NB4 (cell line): Measurements from ENCODE around the gene CACNA2D4.

Experiments used
- DNase-seq: peaks from one replicate; pipeline ENCODE4 v3.0.0; 2010; ENCODE audit warnings: low read depth
- H3K4me3 ChIP-seq: one replicate; pipeline ENCODE4 v1.5.1; 2011; ENCODE audit warnings: mild to moderate bottlenecking, low read depth, low read length, moderate library complexity
- CTCF ChIP-seq: IDR thresholded peaks from one replicate; pipeline ENCODE4 v1.5.1; 2012; ENCODE audit warnings: low read depth, low read length
- MAX ChIP-seq: IDR thresholded peaks from 2 replicates; pipeline ENCODE4 v1.6.1; 2011; ENCODE audit warnings: low read depth, low read length
- MYC ChIP-seq: IDR thresholded peaks from 2 replicates; pipeline ENCODE4 v1.6.1; 2011; ENCODE audit warnings: low read depth, low read length
- POLR2A ChIP-seq: IDR thresholded peaks from 2 replicates; pipeline ENCODE4 v1.6.1; 2011; ENCODE audit warnings: mild to moderate bottlenecking; ENCODE audit not compliant: insufficient read length; ENCODE audit errors: extremely low read depth

The CACNA2D4 gene

DNA sequence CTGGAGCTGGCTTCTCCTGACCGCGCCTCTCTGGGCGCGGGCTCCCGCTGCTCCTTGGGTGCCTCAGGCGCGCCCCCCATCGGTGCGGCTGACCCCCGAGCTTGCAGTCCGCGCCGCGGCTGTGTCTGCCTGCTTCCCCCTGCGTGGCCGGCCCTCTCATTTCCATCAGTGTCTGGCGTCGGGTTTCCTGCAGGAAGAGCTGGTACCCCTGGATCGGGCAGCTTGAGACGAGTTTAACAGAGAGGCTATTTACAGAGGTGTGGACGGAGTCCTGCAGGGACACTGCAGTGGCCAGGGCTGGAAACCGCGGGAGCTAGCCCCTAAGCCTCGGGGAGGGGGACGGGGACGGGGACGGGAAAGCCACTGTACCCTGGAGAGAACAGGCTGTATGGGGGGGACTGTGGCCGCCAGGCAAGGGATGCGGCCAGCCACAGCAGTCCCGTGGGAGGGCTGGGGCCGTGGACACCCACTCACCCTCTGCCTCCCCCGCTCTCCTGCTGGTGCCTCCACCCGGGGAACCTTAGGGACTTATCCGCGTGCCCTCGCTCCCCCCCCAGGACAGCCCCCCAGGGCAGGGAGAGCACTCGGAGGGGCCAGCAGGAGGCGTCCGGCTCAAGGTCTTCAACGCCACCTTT is 3.7 kb upstream of the CACNA2D4 start:
- H3K4me3 ChIP-seq = no peak overlapping the region
- no peak for TF ChIP-seq MAX
- no peak for TF ChIP-seq POLR2A
- TF ChIP-seq CTCF = peak; percentile 30
- TF ChIP-seq MYC = no peak
- peak; percentile 78 for DNase-seq

DNA sequence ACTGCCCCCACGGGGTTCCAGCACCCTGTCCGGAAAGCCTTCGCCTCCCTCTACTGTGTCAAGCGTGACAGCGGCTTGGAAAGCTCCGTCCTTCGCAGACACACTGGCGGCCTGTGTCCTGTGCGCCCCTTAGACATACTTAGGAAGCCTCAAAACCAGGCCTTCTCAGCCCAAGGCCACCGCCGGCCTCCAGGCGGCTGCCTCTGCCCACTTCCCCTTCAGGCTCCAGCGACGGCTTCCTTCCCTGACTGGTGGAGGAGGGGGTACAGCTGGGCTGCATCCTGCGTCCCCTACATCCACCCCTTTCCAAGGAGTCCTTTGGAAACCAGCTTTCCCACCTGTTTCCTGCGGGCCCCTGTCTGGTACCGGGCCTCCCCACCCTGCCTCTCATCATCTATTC is 2.5 kb upstream of the CACNA2D4 start:
- DNase-seq = peak; percentile 89
- TF ChIP-seq POLR2A (no peak), MYC (no peak), CTCF (peak; percentile 19), MAX (peak; percentile 27; the same call in 1 of the 2 replicates)

GRCh38 chr12:1920436-1920835 is 2.0 kb upstream of the CACNA2D4 start:
- peak; percentile 30 for DNase-seq
- TF ChIP-seq CTCF (no peak), POLR2A (no peak)
- no peak overlapping the region for H3K4me3 ChIP-seq

More for the DNA sequence above, 2.5 kb upstream of the CACNA2D4 start:
- no peak overlapping the region for H3K4me3 ChIP-seq

- TF ChIP-seq MAX (no peak), CTCF (no peak), POLR2A (no peak), MYC (no peak)
Measured at GRCh38 chr12:1919763-1920162, 1.3 kb upstream of the CACNA2D4 start.

GRCh38 chr12:1919284-1919683 is 832 bp upstream of the CACNA2D4 start:
- DNase-seq = peak; percentile 21
- TF ChIP-seq CTCF = no peak
- TF ChIP-seq POLR2A = no peak
- H3K4me3 ChIP-seq = peak overlapping the region; percentile 65

More at GRCh38 chr12:1919763-1920162, 1.3 kb upstream of the CACNA2D4 start:
- peak overlapping the region; percentile 65 for H3K4me3 ChIP-seq
- DNase-seq = peak; percentile 1

- DNase-seq = no peak
- TF ChIP-seq MAX = no peak
- no peak for TF ChIP-seq MYC
- no peak for TF ChIP-seq POLR2A
- no peak for TF ChIP-seq CTCF
- peak overlapping the region; percentile 65 for H3K4me3 ChIP-seq
Measured at GRCh38 chr12:1918884-1919236, 408 bp upstream of the CACNA2D4 start.
